GM03348 (cell line): Measurements from ENCODE around the gene CPO.
"Not testable (repeated sequence)": the region's sequence is repeated elsewhere in the genome, so short reads cannot be mapped to it uniquely, and the experiment has no call there.

ENCODE experiments used
- DNase-seq: peaks from one replicate; pipeline ENCODE4 v3.0.0; 2012; ENCODE audit warnings: low spot score

The CPO gene

GRCh38 chr2:206939340-206939739, at the start of gene CPO:
Gene CPO, plus strand, starts transcription at chr2:206939518. Its CDS starts 82 bp downstream, at chr2:206939600.
- DNase-seq: no peak

GRCh38 chr2:206890179-206890578, 49.1 kb upstream of the CPO start:
- no peak for DNase-seq

- DNase-seq: no peak
These were observed 48.4 kb upstream of the CPO start for GRCh38 chr2:206890926-206891325.

DNA sequence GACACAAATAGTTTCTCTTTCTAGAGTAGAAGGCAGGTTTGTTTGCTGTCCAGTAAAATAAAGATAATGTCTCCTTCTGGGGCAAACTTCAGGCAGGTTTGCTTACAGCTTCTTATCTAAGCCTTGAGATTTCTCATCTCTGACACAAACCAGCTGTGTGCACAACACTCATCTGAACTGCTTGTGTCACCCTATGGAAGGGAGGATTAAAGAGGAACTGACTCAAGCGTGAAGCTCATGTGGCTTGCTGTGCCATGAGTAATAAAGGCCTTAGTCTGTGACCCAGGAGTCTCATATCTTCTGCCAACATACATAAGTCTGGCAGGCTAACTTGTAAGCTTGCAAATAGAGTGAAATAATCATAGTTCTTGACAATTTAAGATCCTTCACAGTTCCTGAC, 24.2 kb upstream of the CPO start:
- peak; percentile 69 for DNase-seq

GRCh38 chr2:206918263-206918662, 21.1 kb upstream of the CPO start:
- DNase-seq: no peak

GRCh38 chr2:206920310-206920709, 19.0 kb upstream of the CPO start:
- no peak for DNase-seq

DNA sequence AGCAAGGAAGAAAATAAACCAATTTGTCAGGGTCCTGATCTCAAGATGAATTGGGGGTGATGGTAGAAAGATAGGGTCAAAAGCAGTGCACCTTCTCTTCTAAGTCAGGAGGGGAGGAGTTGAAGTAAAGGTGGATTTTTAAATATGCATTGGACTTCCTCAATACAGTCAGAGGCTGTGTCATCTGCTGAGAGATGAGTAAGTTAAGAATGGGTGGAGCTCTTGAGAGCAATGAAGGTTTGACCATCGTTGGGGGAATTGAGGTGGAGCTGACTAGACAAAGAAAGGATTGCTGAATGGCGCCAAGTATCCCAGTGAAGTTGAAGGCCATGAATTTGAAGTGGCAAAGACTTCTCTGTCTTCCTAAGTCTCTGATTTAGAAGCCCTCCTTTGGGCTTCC, 18.4 kb upstream of the CPO start:
- no peak for DNase-seq

DNA sequence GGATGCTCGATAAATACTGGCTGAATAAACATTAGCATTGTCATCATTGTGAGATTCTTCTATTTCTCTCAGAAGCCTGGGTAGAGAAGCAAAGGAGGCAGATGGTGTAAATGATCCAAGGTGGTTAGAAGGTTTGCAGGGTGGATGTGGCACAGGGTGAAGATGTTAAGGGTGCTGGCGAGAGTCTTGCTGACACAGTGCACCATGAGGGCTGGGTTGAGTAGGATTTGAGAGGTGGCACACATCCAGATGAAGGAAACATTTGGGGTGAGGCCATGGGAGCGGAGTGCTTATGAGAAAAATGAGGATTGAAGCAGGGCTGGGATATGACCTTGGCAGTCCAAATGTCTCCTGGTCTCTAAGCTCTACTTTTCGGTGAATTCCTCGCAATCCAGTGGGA, 17.8 kb upstream of the CPO start:
- no peak for DNase-seq

DNA sequence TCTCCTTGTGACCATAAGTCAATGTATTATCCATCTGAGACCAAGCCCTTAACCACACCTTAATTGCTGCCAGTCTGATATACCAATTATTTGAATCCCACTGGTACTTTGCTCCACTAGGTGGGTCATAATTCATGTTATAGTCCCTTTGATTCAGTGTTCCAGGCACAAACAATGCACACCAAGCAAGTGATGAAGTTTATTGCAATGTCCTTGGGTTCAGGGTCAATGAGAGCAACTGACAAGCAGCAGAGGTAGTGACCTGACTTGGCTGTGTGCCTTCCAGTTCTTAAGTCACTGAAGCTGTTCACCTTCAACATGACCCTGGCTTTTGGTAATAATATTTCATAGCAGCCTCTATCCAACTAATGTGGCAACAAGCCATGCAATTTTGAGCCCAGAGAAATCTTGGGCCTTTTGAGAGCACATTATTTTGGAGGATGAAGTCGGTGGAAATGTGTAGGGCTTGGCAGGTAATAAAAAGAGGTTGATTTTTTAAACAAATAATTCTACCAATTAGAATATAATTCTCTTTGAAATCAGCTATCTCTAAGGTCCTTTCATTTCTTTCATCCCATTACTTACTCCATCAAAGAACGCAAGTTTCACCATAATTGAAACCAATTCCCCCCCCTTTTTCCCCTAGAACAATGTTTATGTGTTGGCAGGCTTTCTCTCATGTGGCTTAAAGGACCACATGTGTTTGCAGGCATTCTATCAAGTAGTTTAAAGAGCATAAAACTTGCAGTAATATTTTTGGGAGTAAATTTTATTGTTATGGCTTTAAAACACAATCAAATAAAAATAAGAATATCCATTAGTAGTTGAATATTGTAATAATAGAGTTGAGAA, 3.1 kb upstream of the CPO start:
- no peak for DNase-seq

GRCh38 chr2:206936843-206937230, 2.5 kb upstream of the CPO start:
- DNase-seq: no peak

- DNase-seq: no peak
These were observed 1.8 kb upstream of the CPO start for GRCh38 chr2:206937555-206937954.

- DNase-seq: no peak
These were observed 1.2 kb downstream of the CPO start for GRCh38 chr2:206940546-206940945.

GRCh38 chr2:206942592-206943478, 3.5 kb downstream of the CPO start:
- DNase-seq: no peak

DNA sequence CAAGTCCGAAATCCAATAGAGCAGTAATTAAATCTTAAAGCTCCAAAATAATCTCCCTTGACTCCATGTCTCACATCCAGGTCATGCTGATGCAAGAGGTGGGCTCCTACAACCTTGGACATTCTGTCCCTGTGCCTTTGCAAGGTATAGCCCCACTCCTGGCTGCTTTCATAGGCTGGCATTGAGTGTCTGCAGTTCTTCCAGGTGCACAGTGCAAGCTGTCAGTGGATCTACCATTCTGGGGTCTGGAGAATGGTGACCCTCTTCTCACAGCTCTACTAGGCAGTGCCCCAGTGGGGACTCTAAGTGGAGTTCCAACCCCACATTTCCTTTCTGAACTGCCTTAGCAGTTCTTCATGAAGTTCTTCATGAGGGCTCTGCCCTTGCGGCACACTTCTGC, 14.1 kb downstream of the CPO start:
- DNase-seq: not testable (repeated sequence)

GRCh38 chr2:206955253-206955652, 15.9 kb downstream of the CPO start:
- no peak for DNase-seq

DNA sequence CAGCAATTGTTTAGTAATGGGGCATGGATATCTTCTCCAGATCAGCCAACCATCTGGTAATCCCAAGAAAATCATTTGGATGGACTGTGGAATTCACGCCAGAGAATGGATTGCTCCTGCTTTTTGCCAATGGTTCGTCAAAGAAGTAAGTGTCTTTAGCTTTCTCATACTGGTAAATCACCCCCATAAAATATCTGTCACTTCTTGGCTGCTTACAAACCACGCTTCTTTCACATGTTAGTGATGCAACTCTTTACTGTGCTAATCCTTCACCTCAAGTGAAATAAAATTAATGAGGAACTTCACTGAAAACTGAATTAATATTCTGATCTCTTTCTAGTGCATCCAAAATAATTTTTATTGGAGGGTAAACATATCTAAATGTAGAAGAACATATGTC, 18.9 kb downstream of the CPO start:
- DNase-seq: no peak

GRCh38 chr2:206962966-206963365, 23.6 kb downstream of the CPO start:
- DNase-seq: no peak

- DNase-seq: peak; percentile 8
These were observed 29.1 kb downstream of the CPO start for GRCh38 chr2:206968134-206969086.

DNA sequence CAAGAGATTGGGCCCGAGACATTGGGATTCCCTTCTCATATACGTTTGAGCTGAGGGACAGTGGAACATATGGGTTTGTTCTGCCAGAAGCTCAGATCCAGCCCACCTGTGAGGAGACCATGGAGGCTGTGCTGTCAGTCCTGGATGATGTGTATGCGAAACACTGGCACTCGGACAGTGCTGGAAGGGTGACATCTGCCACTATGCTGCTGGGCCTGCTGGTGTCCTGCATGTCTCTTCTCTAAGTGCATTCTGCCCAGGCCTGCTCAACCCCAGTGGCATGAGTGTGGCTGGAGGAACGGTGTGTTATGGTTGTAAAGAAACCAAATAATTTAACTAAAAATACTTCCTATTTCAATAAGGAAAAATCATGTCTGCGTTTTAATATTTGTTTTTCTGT, 29.9 kb downstream of the CPO start:
- DNase-seq: no peak

DNA sequence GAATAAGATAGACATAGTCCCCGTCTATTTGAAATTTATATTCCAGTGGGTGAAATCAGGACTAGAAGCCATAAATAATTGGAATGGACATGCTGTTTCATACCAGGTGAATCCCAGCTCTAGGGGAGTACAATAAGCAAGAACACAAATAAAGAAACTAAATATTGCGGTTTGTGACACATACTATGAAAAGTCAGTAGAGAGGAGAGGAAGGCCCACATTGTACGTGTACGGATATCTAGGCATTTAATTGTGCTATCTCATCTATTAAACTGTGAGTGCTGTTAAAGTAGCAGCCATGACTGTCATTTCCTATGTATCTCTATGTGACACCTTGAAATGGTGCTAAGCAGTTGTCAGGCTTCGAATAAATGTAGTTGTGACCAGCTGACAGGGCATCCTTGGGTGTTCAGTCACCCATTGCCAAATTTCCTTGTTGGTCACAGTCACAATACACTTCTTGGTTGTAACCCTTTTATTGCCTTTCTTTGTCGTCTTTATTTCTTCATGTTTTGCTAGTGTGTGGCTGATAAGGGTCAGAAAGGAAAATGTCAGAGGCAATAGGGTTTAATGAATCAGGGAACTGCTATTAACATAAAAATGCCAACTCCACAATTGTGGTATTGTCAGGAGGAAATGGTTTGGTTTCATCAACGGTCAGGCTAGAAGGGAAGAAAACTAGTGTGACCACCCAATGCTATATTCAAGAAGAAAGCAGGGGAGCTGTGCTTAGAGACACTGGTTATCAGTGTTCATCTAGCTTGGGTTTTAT, 31.5 kb downstream of the CPO start:
- DNase-seq: no peak

GRCh38 chr2:206971805-206972204, 32.5 kb downstream of the CPO start:
- peak; percentile 52 for DNase-seq
